ENCODE data around the gene ASAP3. TPM values are rescaled to one million over a fixed set of nuclear protein-coding genes. Genes with fewer than 3 reads are reported as not detected.

Gene ASAP3
- total RNA-seq, 4 donors from 2014 or later, result 21.3 to 37.7 (median 31.0) TPM

DNA sequence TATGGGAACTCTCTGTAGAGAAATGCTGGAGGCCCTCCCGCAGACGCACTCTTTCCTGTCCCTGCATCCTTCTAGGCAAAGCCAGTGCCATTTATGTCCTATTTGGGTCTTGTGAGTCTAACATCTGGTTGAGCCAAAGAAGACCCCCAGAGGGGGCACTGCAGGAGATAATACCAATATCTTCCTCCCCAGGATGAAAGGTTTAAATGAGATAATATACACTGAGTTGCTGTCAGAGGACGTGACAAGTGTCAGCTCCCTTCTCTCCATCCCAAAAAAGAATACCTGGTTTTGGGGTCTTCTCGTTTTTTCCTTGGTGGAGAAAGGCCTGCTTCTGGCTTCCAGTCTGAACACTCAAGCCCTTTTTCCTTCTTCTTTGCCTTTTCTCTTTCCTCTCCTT, 67.0 kb downstream of the ASAP3 start:
- H3K4me3 ChIP-seq, result no peak overlapping the region
- ATAC-seq, result no peak
- TF ChIP-seq POLR2AphosphoS5 (IDR thresholded peaks at IDR 0.05) (no peak), EP300 (IDR thresholded peaks at IDR 0.05) (no peak), POLR2A (IDR thresholded peaks at IDR 0.05) (no peak)
- TF ChIP-seq, protein P1, sequence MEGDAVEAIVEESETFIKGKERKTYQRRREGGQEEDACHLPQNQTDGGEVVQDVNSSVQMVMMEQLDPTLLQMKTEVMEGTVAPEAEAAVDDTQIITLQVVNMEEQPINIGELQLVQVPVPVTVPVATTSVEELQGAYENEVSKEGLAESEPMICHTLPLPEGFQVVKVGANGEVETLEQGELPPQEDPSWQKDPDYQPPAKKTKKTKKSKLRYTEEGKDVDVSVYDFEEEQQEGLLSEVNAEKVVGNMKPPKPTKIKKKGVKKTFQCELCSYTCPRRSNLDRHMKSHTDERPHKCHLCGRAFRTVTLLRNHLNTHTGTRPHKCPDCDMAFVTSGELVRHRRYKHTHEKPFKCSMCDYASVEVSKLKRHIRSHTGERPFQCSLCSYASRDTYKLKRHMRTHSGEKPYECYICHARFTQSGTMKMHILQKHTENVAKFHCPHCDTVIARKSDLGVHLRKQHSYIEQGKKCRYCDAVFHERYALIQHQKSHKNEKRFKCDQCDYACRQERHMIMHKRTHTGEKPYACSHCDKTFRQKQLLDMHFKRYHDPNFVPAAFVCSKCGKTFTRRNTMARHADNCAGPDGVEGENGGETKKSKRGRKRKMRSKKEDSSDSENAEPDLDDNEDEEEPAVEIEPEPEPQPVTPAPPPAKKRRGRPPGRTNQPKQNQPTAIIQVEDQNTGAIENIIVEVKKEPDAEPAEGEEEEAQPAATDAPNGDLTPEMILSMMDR (IDR thresholded peaks at IDR 0.05), result no peak
- peaks cover 0 to 25% of the 10 kb centered on the region in 2 donors for H3K36me3 ChIP-seq
- no peaks in the 10 kb centered on the region for H3K9me3 ChIP-seq
- H3K4me1 ChIP-seq, result peaks cover 0 to 35% (median under 1%) of the 10 kb centered on the region in 3 donors
- H3K27ac ChIP-seq, result no peak overlapping the region
- H3K27me3 ChIP-seq, result no peaks in the 10 kb centered on the region
- 83 to 100% methylated on average over 1 to 2 of the region's 4 CpGs for WGBS, 2 donors (ENCODE audit: low coverage in 1 of 2)

DNA sequence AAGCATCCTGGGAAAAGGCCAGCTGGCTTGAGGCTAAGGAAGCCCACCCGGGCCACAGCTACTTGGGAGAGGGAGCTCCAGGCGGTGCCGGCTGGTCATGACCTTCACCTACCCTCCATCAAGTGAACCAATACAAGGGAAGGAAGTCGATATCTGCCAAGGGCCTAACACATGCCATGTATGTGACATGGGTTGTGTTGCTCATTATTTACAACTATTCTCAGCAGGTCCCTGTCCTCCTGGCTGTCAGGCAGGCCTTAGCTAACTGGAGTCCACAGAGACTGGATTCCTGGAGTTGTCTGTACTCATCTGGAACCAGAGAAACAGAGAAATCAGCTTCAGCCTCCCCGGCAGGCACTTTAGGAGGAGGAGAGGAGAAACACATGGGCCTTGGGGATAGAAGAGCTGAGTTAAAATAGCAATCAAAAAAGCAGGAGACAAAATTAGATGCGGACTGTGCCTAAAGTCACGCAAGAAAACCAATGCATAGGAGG, 75.1 kb downstream of the ASAP3 start:
- Histone ChIP-seq H3K27me3 (no peaks in the 10 kb centered on the region), H3K36me3 (peaks cover 0 to 48% of the 10 kb centered on the region in 2 donors), H3K4me1 (peaks cover 0 to 21% (median 5%) of the 10 kb centered on the region in 3 donors), H3K27ac (peak overlapping the region in 1 of 4 donors; percentile 22), H3K9me3 (no peaks in the 10 kb centered on the region), H3K4me3 (no peak overlapping the region)
- ATAC-seq, result peak; percentile 29
- TF ChIP-seq, protein P1 (IDR thresholded peaks at IDR 0.05), result no peak
- no peak for TF ChIP-seq EP300 (IDR thresholded peaks at IDR 0.05)
- TF ChIP-seq POLR2A (IDR thresholded peaks at IDR 0.05), result no peak
- TF ChIP-seq POLR2AphosphoS5 (IDR thresholded peaks at IDR 0.05), result no peak
- WGBS, 2 donors (ENCODE audit: low coverage in 1 of 2), result 61 to 89% methylated on average over 2 of the region's 7 CpGs

DNA sequence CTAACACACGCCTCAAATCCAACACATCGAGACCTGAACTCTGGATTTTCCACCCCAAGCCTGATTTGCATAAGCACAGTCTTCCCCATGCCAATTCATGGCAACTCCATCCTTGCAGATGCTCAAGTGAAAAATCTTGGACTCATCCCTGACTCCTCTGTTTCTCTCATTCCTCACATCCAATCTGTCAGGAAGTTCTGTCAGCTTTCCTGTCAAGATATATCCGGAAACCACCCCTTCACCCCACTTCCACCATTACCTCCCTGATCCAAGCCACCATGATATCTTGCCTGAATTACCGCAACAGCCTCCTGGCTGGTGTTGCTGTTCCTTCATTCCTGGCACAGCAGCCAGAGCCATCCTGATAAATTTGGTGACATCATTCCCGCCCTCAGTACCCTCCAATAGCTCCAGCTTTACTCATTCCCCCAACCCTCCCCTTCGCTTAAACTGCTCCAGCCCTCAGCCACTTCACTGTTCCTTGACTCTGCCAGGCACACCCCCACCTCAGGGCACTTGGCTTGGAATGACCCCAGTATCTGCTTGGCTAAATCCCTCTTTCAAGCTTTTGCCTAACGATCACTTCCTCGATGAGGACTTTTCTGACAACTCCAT, 76.9 kb downstream of the ASAP3 start:
- TF ChIP-seq EP300 (IDR thresholded peaks at IDR 0.05), result no peak
- TF ChIP-seq, protein P1 (IDR thresholded peaks at IDR 0.05), result no peak
- no peak for TF ChIP-seq POLR2AphosphoS5 (IDR thresholded peaks at IDR 0.05)
- TF ChIP-seq POLR2A (IDR thresholded peaks at IDR 0.05), result no peak
- H3K36me3 ChIP-seq, result peaks cover 0 to 54% of the 10 kb centered on the region in 2 donors
- no peak for ATAC-seq
- H3K27me3 ChIP-seq, result no peaks in the 10 kb centered on the region
- H3K4me3 ChIP-seq, result no peak overlapping the region
- 83 to 91% methylated on average over 7 to 8 of the region's 8 CpGs for WGBS, 2 donors (ENCODE audit: low coverage in 1 of 2)
- no peaks in the 10 kb centered on the region for H3K9me3 ChIP-seq
- no peak overlapping the region for H3K27ac ChIP-seq
- peaks cover 2 to 37% (median 16%) of the 10 kb centered on the region in 3 donors for H3K4me1 ChIP-seq

DNA sequence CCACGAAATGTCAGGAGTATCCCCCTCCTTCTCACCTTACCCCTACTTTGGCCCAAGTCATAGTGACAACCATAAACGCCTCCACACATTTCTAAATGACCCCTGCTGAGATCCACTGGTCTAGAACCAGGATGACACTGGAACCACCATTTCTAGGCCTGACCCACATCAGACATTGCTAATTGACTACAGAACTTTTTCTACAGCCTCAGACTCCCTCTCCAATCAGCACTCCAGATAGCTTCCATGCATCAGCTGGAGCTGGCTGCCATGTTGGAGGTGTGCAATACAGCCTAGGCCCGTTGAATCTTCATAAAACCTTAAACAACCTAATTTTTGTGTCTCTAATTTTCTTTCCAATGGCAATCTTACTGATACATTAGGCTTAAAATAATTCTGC, 78.0 kb downstream of the ASAP3 start:
- TF ChIP-seq POLR2A (IDR thresholded peaks at IDR 0.05) (no peak), POLR2AphosphoS5 (IDR thresholded peaks at IDR 0.05) (no peak), EP300 (IDR thresholded peaks at IDR 0.05) (no peak)
- TF ChIP-seq, protein P1 (IDR thresholded peaks at IDR 0.05), result no peak
- WGBS, 2 donors (ENCODE audit: low coverage in 1 of 2), result 76 to 88% methylated on average over 2 to 3 of the region's 3 CpGs
- Histone ChIP-seq H3K4me1 (peaks cover 2 to 37% (median 16%) of the 10 kb centered on the region in 3 donors), H3K4me3 (no peak overlapping the region), H3K36me3 (peaks cover 0 to 63% of the 10 kb centered on the region in 2 donors), H3K27ac (no peak overlapping the region), H3K9me3 (no peaks in the 10 kb centered on the region), H3K27me3 (no peaks in the 10 kb centered on the region)
- ATAC-seq, result no peak

Measured in gastroesophageal sphincter (tissue), 4 donors.